GM23338 (cell line): ENCODE measurements around the gene MARCHF2.

Experiments
- CREB1 ChIP-seq: fragments of 250-450 bp; sonication (Bioruptor Pico); IDR thresholded peaks from 2 replicates; pipeline ENCODE4 v1.5.0; 2020; ENCODE audit warnings: low read depth, mild to moderate bottlenecking, moderate library complexity
- CTCF ChIP-seq, 2 experiments: fragments of 200-600 bp in 1 of 2; sonication (generic) in 1 of 2; conservative IDR thresholded peaks; 2 replicates each; pipeline versions ENCODE4 v1.5.1 to v1.6.1; 2016 to 2017; ENCODE audit warnings: antibody characterized with exemption in 2 of 2, low read depth in 2 of 2, mild to moderate bottlenecking in 2 of 2, moderate library complexity in 1 of 2
- EZH2 ChIP-seq: fragments of 200-600 bp; sonication (generic); IDR thresholded peaks from one replicate; pipeline ENCODE4 v1.8.0; 2017; ENCODE audit warnings: antibody characterized with exemption, mild to moderate bottlenecking, low read depth; ENCODE audit not compliant: unreplicated experiment
- EZH2phosphoT487 ChIP-seq: fragments of 200-600 bp; sonication (generic); IDR thresholded peaks from one replicate; pipeline ENCODE4 v1.8.1; 2018; ENCODE audit warnings: antibody characterized with exemption; ENCODE audit not compliant: unreplicated experiment
- JUNB ChIP-seq: IDR thresholded peaks from one replicate; pipeline ENCODE4 v1.6.1; 2016; ENCODE audit warnings: antibody characterized with exemption; ENCODE audit not compliant: unreplicated experiment
- POLR2AphosphoS5 ChIP-seq: IDR thresholded peaks from 2 replicates; pipeline ENCODE4 v1.6.1; 2016; ENCODE audit warnings: antibody characterized with exemption, low read depth
- STAT1 ChIP-seq: IDR thresholded peaks from one replicate; pipeline ENCODE4 v1.6.1; 2016; ENCODE audit warnings: antibody characterized with exemption; ENCODE audit not compliant: unreplicated experiment
- ZNF114 ChIP-seq: fragments of 250-450 bp; sonication (Bioruptor Pico); IDR thresholded peaks from 2 replicates; pipeline ENCODE4 v1.5.0; 2020; ENCODE audit warnings: mild to moderate bottlenecking, moderate library complexity
- ZNF331 ChIP-seq: fragments of 250-450 bp; sonication (Bioruptor Pico); IDR thresholded peaks from 2 replicates; pipeline ENCODE4 v1.5.0; 2020; ENCODE audit warnings: low read depth, mild to moderate bottlenecking, moderate library complexity
- TF ChIP-seq, protein P1 (sequence below): IDR thresholded peaks from one replicate; pipeline ENCODE4 v1.6.1; 2018; ENCODE audit warnings: antibody characterized with exemption; ENCODE audit not compliant: unreplicated experiment

GRCh38 chr19:8391198-8392016 lies 21.7 kb upstream of the MARCHF2 start:
- TF ChIP-seq CTCF (conservative IDR thresholded peaks at IDR 0.05; ENCODE audit: low read depth in 2 of 2) (no peak), POLR2AphosphoS5 (no peak), EZH2phosphoT487 (no peak), EZH2 (no peak), ZNF114 (CRISPR knock-in tag) (no peak), CREB1 (CRISPR knock-in tag) (no peak), JUNB (no peak), STAT1 (no peak), ZNF331 (no peak)
- TF ChIP-seq, protein P1, sequence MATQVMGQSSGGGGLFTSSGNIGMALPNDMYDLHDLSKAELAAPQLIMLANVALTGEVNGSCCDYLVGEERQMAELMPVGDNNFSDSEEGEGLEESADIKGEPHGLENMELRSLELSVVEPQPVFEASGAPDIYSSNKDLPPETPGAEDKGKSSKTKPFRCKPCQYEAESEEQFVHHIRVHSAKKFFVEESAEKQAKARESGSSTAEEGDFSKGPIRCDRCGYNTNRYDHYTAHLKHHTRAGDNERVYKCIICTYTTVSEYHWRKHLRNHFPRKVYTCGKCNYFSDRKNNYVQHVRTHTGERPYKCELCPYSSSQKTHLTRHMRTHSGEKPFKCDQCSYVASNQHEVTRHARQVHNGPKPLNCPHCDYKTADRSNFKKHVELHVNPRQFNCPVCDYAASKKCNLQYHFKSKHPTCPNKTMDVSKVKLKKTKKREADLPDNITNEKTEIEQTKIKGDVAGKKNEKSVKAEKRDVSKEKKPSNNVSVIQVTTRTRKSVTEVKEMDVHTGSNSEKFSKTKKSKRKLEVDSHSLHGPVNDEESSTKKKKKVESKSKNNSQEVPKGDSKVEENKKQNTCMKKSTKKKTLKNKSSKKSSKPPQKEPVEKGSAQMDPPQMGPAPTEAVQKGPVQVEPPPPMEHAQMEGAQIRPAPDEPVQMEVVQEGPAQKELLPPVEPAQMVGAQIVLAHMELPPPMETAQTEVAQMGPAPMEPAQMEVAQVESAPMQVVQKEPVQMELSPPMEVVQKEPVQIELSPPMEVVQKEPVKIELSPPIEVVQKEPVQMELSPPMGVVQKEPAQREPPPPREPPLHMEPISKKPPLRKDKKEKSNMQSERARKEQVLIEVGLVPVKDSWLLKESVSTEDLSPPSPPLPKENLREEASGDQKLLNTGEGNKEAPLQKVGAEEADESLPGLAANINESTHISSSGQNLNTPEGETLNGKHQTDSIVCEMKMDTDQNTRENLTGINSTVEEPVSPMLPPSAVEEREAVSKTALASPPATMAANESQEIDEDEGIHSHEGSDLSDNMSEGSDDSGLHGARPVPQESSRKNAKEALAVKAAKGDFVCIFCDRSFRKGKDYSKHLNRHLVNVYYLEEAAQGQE, result no peak
